Osteocyte (in vitro differentiated cells): Measurements from ENCODE around the gene KATNAL2. TPM values are rescaled to one million over a fixed set of nuclear protein-coding genes. Genes with fewer than 3 reads are reported as not detected.

Experiments used
- DNase-seq: peaks from one replicate; pipeline ENCODE4 v3.0.0; 2021; ENCODE audit warnings: mixed read lengths; ENCODE audit not compliant: unreplicated experiment; ENCODE audit errors: extremely low spot score
- H3K27ac Mint-ChIP-seq: one replicate; pipeline ENCODE4 v1.8.0; 2021; ENCODE audit warnings: mild to moderate bottlenecking, mixed read lengths; ENCODE audit not compliant: unreplicated experiment
- H3K27me3 Mint-ChIP-seq: one replicate; pipeline ENCODE4 v1.8.0; 2021; ENCODE audit warnings: mixed read lengths; ENCODE audit not compliant: unreplicated experiment
- H3K36me3 Mint-ChIP-seq: one replicate; pipeline ENCODE4 v1.8.0; 2021; ENCODE audit warnings: mixed read lengths; ENCODE audit not compliant: unreplicated experiment
- H3K4me1 Mint-ChIP-seq: one replicate; pipeline ENCODE4 v1.8.0; 2021; ENCODE audit warnings: mixed read lengths; ENCODE audit not compliant: unreplicated experiment
- H3K4me3 Mint-ChIP-seq: one replicate; pipeline ENCODE4 v1.8.0; 2021; ENCODE audit warnings: mild to moderate bottlenecking, moderate library complexity, mixed read lengths; ENCODE audit not compliant: unreplicated experiment
- H3K9me3 Mint-ChIP-seq: one replicate; pipeline ENCODE4 v1.8.0; 2021; ENCODE audit warnings: mixed read lengths; ENCODE audit not compliant: unreplicated experiment
- total RNA-seq: library from RNA; stranded (reverse); gene quantifications from 2 replicates; pipeline ENCODE4 v1.2.1, GENCODE V29; 2021
- TF ChIP-seq, protein P1 (sequence below): fragments of 200-600 bp; sonication (generic); IDR thresholded peaks from 2 replicates; pipeline ENCODE4 v1.5.0; 2021; ENCODE audit warnings: antibody characterized with exemption, mild to moderate bottlenecking, moderate library complexity

Gene KATNAL2
- total RNA-seq, 1 donor from 2014 or later = 7.9 TPM

DNA sequence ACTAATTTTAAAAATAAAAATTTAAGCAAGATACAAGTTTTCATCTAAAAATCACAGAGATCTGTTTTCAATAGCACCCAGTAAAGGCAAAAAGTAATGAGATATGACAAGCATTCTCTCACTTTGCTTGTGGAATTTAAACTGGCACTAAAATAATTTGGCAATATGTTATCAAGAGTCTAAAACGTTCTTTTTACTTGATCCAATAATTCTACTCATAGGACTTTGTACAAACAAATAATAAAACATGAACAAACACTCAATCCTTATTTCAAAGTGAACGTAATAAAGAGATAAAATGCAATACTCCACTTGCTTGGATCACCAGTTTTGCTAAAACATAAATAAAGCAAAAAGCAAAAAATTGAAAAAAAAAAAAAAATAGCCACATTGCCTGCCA, 30.5 kb upstream of the KATNAL2 start:
- Mint-ChIP-seq H3K4me3 (no peak overlapping the region), H3K4me1 (no peaks in the 10 kb centered on the region), H3K36me3 (peaks cover 34% of the 10 kb centered on the region), H3K9me3 (peaks cover 16% of the 10 kb centered on the region), H3K27ac (no peak overlapping the region), H3K27me3 (no peaks in the 10 kb centered on the region)
- DNase-seq = no peak
- TF ChIP-seq, protein P1, sequence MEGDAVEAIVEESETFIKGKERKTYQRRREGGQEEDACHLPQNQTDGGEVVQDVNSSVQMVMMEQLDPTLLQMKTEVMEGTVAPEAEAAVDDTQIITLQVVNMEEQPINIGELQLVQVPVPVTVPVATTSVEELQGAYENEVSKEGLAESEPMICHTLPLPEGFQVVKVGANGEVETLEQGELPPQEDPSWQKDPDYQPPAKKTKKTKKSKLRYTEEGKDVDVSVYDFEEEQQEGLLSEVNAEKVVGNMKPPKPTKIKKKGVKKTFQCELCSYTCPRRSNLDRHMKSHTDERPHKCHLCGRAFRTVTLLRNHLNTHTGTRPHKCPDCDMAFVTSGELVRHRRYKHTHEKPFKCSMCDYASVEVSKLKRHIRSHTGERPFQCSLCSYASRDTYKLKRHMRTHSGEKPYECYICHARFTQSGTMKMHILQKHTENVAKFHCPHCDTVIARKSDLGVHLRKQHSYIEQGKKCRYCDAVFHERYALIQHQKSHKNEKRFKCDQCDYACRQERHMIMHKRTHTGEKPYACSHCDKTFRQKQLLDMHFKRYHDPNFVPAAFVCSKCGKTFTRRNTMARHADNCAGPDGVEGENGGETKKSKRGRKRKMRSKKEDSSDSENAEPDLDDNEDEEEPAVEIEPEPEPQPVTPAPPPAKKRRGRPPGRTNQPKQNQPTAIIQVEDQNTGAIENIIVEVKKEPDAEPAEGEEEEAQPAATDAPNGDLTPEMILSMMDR = no peak

DNA sequence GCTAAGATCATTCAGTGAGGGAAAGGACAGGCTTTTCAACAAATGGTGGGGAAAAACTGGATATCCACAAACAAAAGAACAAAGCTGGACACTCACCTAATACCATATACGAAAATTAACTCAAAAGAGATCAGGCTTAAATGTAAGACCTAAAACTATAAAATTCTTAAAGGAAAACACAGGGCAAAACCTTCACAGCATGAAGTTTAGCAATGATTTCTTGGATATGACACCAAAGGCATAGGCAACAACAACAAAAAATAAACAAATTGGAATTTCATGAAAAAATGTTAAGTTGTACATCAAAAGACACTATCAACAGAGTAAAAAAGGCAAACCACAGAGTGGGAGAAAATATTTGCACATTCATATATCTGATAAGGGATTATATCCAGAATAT, 28.4 kb upstream of the KATNAL2 start:
- H3K4me3 Mint-ChIP-seq = no peak overlapping the region
- H3K36me3 Mint-ChIP-seq = peaks cover 34% of the 10 kb centered on the region
- no peak overlapping the region for H3K27ac Mint-ChIP-seq
- TF ChIP-seq, protein P1 = no peak
- peaks cover 16% of the 10 kb centered on the region for H3K9me3 Mint-ChIP-seq
- DNase-seq = no peak
- H3K4me1 Mint-ChIP-seq = no peaks in the 10 kb centered on the region
- no peaks in the 10 kb centered on the region for H3K27me3 Mint-ChIP-seq

DNA sequence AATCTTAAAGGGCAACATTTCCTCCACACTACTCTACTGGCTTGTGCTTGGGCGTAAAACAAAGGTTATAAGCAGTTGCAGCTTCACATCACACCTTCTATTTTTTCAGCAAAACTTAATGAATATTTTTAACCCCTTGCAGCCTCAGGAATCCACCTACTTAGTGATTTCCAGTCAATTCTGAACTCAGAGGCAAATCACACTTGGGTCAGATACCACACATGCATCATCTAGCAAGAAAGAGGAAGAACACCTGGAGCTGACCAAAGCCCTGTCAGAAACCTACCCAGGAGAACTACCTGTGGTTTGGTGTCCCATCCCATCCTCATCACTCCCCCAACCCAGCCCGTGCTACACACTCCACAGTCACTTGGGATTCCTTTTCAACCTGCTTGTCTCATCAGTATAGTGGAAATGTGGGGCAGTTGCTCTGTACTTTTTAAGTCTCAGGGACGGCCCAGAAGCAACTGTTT, 25.6 kb upstream of the KATNAL2 start:
- H3K27me3 Mint-ChIP-seq = no peaks in the 10 kb centered on the region
- DNase-seq = no peak
- peaks cover 38% of the 10 kb centered on the region for H3K36me3 Mint-ChIP-seq
- H3K9me3 Mint-ChIP-seq = peaks cover 16% of the 10 kb centered on the region
- no peak overlapping the region for H3K27ac Mint-ChIP-seq
- peaks cover 2% of the 10 kb centered on the region for H3K4me1 Mint-ChIP-seq
- TF ChIP-seq, protein P1 = no peak
- no peak overlapping the region for H3K4me3 Mint-ChIP-seq

DNA sequence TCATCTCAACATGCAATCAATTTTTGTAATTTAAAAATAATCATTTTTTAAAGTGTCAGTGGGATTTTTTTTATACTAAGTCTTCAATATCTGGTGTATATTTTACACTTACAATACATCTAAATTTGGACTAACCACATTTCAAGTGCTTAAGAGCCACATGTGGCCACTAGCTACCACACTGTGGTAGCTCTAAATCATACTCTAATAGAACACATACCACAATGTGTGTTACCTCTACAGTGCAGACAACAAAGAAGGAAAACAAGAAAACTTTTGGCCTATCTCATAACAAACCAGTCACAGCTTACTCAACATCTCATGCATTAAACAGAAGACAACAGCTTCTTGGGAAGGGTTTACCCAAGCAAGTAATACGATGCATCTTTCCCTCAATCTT, 24.6 kb upstream of the KATNAL2 start:
- Mint-ChIP-seq H3K27ac (no peak overlapping the region), H3K27me3 (no peaks in the 10 kb centered on the region), H3K4me3 (no peak overlapping the region), H3K36me3 (peaks cover 33% of the 10 kb centered on the region), H3K9me3 (peaks cover 16% of the 10 kb centered on the region), H3K4me1 (peaks cover 2% of the 10 kb centered on the region)
- no peak for DNase-seq
- TF ChIP-seq, protein P1 = no peak

DNA sequence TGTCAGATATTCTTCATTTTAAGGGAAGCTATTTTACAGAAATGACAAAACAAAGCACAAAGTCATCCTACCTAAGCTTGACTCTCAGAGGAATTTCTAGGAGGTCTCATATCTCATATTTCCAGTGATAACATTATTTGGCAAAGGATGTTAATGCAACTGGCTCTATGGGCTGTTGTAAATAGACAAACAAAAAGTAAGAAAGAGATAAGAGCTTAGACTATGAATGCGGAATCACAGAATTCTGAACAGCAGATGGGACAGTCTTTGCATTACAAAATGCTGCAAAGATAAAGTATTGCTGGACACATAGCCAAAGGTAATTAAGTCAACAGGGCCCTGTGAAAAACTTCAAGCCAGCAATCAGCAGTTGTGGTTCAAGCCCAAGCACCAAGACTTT, 24.0 kb upstream of the KATNAL2 start:
- DNase-seq = no peak
- peaks cover 28% of the 10 kb centered on the region for H3K36me3 Mint-ChIP-seq
- no peak overlapping the region for H3K4me3 Mint-ChIP-seq
- peaks cover 13% of the 10 kb centered on the region for H3K9me3 Mint-ChIP-seq
- H3K27ac Mint-ChIP-seq = no peak overlapping the region
- TF ChIP-seq, protein P1 = no peak
- peaks cover 2% of the 10 kb centered on the region for H3K4me1 Mint-ChIP-seq
- H3K27me3 Mint-ChIP-seq = no peaks in the 10 kb centered on the region
